NCI-H1694 (cell line): Measurements from ENCODE around the gene COMMD9.

ENCODE experiments used
- DNase-seq: peaks from one replicate; lab custom pipeline; 2025; lab: John Stamatoyannopoulos, UW

COMMD9 gene

DNA sequence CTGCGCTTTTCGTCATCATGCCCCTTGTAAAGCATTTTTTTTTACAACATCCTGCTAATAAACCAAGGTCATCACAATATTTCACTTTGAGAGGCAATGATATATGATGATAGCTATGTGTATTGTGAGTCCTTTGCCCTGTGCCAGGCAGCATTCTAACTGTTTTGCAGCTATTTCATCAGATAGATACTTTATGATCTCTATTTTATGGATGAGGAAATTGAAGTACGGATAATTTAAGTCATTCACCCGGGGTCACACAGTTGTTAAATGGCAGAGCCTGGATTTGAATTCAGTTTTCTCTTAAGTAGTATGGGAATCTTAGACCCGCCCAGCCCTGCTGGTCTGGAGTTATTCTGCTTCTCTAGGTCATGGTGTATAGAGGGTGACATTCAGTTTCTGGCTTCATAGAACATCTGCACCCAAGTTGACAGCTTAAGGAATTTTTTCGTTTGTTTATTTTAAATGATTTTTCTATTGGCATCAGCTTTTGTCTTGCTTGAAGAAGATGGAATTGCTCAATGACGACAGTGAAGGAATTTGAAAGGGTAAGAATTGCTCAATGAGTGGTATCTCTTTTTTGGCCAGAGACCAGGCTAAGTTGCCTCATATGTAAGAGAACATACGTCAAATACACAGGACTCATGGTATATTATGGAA lies 7.8 kb upstream of the COMMD9 start:
- no peak for DNase-seq

DNA sequence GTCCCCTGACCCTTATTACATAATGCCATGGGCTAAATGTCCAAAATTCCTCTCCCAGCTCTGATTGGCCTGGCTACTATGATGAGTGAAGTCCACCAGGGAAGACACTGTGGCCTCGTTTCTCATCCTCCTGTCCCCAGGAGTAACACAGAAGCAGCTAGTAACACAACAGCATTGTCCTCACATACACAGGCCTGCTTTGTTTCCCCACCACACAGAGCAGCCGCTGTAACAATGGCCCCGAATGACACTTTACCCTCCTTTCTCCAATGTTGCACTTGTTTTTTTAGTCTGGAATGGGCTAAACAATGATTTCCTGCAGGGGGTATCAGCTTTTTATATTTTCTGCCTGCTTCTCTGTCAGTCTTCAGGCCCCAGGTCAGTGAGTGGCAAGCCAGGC lies 6.7 kb upstream of the COMMD9 start, which contains the start of gene PRR5L:
Gene PRR5L (plus strand): TSS at position 363 of the 400 bp plus-strand sequence. CDS start 104,834 bp downstream, outside the sequence.
- no peak for DNase-seq

DNA sequence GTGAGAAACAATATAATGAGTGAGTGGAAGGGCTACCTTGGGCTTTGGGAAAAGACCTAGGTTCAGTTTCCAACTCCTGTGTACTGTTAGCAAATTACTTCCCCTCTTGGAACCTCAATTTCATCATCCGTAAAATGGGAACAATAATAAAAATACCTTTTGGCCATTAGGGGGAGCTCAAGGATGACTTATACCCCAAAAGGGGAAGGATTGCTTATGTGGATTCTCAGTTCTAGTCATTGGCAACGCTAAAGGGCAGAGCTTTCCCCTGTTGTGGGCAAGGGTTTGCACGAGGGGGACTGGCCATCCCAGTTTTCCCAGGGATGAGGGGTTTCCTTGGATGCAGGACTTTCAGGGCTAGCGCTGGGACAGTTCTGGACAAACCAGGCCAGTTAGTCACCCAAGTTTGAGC lies 3.1 kb upstream of the COMMD9 start:
- DNase-seq = peak; percentile 31

DNA sequence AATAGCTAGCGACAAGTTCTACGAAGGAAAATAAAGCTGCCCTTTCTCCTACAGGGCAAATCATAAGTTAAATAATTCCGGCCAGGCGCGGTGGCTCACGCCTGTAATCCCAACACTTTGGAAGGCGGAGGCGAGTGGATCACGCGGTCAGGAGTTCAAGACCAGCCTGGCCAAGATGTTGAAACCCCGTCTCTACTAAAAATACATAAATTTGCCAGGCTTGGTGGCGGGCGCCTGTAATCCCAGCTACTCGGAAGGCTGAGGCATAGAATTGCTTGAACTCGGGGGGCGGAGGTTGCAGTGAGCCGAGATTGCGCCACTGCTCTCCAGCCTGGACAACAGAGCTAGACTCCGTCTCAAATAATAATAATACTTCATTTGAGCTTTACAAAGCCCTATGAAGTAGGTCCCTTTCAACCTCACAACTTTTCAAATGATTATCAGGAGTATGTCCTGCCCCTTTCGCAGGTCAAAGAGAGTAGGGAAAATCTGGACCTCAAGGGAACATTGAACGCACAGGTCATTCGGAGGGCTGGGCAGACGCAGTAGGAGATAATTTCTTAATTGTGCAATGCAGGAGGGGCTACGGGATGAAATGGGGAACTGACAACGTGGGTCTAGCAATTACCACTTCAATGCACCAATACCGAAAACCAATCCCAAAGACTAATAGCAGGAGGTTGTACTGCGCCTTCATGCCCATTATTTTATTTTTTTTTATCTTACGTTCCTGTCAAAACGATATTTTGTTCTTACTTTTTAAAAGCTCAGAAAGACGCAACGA lies 590 bp downstream of the COMMD9 start:
- no peak for DNase-seq

DNA sequence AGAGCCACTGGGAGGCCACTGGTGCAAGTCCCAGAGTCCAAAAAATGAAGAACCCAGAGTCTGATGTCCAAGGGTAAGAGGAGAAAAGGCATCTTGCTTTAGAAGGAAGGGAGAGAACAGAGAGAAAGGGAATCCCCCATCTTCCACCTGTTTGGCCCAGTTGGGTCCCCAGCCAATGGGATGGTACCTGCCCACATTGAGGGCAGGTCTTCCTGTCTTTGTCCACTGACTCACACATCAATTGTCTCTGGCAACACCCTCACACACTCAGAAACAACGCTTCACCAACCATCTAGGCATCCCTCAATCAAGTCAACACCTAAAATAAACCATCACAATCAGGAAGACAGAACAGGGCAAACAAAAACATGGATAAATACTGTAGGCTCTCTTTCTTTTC lies 6.3 kb downstream of the COMMD9 start:
- no peak for DNase-seq

DNA sequence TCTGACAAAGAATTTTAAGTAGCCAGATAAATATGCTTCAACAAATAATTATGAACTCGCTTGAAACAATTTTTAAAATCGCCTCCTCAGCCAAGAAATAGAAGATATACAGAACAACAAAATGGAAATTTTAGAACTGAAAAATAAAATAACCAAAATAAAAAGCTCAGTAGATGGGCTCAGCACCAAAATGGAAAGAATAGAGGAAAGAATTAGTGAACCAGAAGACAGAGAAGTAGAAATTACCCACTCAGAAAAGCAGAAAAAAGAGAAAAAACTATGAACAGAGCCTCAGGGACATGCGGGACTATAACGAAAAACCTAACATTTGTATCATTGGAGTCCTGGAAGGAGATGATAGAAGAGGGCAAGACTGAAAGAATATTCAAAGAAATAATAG lies 7.4 kb downstream of the COMMD9 start:
- DNase-seq = no peak

DNA sequence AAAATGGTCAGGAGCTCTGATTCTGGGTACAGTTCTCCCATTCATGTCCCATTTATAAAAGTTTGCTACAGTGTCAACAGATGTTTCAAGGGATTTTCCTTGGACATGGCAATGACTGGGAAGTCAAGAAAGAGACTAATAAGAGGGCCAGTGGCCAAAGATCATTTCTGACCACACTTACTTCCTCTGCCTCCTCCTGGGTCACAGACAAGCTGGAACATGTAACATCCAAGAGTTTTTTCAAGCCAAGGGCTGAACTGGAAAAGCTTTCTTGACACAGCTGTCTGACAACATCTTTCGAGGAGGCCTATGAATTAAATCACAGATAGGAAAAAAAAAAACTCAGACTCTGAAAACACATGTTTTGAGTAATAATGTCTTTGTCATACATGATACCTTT lies 8.7 kb downstream of the COMMD9 start:
- DNase-seq = no peak

DNA sequence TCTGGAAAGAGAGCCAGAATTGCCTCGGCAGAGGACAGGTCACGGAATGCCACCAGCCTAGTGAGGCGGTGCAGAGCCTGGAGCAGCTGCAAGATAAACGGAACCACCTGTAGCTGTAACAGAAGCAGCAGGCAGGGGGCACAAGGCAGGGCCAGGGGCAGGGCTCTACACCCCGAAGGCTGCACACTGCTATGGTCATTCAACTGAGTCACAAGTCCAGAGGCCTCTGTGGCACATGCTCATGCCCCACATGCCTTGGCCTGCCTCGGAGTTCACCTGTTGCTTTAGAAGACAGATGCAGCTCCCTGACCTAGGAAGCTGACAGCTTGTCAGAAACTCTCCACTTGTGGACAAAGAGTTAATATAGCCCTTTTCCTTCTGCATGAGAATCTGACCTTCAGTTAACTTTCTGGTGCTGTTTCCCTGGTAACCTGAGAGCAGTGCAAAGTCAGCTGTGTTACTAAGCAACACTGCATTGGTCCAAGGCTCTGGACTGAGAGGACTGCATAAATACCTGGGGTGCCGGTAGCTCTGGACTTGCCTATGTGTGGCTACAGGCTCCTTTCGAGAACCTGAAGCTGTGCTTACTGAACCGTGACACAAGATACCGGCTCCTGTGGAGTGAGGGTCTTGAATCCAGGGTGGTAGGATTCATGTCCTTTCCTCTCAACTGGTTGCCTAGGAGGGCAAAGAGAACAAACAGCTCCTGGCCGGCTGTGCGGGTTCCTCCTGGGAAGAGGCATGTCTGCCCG lies 10.5 kb downstream of the COMMD9 start:
- DNase-seq = no peak

DNA sequence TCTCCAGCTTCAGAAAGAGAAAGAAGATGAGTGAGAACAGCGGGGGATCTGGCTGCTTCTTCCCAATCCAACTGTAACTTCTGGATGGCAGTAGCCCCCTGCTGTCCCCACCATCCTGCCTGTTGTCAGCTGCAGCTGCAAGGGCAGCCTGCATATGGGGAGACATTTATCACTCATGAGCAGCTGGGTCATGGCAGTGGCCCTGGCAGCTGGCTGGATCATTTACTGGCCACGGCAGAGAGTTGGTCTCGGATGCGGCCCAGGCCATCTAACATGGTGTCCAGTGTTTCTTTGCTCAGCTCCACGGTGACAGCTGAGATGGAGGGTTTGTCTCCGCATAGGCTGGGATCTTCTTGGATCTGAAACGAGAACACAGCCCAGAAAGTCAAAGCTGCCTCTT lies 14.8 kb downstream of the COMMD9 start:
- DNase-seq = no peak

DNA sequence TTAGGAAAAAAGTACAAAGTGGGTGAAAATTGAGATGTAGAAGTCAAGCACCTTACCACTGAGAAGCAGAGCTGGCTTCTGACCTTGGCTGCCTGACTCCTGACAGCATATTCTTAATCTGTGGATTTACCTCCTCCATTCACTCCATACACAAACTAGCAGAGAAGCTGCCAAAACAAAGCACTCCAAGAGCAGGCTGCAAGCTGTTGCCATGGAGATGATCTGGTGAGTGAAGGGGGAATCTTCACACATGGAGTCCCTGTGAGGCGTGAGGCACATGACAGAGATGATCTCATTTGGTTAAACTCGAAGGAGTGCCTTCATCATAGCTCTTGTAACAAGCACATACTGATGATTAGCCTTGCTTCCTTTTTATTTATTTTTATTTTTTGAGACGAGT lies 16.1 kb downstream of the COMMD9 start:
- no peak for DNase-seq

DNA sequence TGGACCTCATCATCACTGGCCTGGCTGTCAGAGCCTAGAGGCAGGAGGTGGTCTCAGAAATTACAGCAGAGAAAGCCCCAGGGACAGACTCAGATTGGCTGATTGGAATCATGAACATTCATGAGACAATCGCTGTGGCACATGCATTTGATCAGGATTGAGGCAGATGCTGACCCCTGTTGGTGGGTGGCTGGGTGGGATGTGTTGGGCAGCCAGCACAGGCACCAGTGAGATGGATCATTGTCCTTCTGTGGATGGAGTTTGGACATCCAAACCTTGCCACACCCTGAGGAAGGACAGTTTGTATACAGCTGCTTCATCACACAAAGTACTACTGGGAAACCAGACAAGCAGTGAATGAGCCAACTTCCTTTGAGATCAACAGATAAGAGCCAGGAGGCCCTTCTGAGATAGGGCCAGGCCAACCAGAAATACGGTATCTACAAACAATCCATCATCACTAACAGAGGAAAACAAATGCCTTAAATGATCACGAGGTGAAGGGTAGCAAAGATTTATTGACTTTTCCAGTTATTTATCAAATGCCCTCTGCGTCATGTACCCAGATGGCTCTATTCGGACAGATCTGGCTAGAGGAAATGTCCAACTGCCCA lies 17.3 kb downstream of the COMMD9 start:
- no peak for DNase-seq

DNA sequence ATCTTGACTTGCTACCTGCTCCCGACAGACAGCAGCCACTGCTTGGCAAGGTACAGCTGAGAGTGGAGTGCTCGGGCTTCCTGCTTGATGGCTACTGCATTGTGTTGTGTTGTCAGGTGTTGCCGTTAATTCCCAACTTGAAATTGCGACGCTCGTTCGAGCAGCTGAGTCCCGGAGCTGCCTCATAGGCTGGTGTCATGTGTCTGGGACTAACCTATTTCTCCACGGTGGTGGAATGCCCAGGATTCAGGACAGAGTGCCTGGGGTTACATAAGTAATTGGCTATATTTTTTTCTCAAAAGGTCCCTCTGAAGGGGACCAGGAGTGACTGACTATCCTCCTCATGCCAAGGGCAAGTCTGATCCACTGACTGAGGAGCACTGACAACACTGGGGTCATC lies 18.5 kb downstream of the COMMD9 start:
- DNase-seq = no peak

DNA sequence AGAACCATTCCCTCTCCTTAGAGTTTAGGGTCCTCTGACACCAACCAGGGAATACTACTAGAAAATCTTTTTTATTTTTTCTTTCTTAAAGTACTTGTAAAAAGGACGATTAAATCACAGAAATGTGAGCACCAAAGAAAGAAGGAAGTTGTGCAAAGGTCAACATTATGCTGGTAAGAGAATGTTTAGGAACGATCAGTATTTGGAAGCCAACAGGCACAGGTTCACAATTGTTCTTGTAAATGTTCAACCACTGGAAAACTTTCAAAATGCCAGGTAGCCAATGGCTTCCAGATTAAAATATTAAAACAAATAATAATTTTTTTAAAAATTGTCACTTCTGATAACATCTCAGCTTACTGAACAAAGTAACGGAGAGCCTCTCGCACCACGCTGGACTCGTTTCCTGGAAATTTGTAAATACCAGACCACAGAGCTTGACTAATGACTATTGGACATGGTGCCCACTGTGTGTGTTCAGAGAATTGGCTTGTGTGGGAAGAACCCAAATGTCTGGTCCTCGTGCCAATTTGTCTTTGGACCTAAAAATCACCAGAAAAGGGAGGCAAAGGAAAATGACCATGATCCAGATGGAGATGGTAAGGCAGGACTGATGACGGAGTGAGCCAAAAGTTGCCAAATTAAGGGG lies 20.8 kb downstream of the COMMD9 start:
- no peak for DNase-seq

DNA sequence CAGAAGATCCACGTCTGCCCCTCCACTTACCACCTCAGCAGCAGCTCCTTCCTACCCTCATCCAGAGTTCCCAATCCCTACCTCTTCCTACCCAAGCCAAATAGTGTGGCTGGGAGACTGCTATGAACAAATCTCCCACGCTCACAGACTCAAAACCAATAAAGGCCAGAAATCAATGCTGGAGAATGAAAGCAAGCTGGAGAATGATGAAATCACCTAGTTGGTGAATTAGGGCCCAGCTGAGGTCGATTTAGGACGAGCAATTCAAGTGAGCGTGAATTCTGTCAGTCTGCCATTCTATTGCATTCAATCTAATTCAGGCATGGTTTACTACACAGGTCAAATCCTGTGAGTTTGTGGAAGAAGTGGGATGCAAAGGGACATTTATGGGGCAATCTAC lies 22.5 kb downstream of the COMMD9 start:
- no peak for DNase-seq

DNA sequence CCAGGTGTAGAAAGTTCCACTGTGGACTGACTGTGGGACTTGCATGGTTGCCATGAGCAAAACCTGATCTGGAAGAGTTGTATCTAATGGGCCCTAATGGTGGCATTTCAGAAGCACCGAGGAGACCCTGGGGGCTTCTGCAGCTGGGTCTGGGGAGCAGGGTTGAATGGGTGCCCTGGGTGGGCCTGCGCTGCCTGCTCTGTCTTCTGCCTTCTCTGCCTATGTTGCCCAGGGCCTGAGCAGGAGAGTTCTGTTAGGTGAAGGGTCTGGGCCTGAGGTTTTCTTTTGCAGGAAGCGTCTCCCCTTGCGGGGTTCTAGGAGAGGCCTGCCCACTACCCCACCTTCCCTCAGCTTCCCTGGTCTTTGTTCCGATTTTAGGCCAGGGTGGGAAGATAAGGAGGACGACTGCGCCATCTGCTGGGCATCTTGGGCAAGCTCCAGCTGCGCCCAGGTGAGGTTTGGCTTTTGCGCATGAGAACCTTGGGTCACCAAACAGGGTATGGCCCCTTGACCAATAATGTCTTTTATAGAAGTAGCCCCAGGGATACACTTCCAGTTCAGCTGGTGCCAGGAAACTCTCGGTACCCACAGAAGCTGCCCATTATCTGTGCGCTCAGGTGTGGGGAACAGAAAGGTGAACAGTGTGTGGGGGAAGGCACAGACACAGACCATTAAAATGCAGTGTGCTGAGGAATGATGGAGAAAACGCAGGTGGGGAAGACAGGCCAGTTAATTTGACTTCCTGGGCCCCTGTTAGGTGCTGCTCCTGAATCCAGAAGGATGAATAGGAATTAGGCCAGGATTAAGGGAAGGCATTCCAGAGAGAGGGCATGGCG lies 23.2 kb downstream of the COMMD9 start:
- DNase-seq = peak; percentile 29

DNA sequence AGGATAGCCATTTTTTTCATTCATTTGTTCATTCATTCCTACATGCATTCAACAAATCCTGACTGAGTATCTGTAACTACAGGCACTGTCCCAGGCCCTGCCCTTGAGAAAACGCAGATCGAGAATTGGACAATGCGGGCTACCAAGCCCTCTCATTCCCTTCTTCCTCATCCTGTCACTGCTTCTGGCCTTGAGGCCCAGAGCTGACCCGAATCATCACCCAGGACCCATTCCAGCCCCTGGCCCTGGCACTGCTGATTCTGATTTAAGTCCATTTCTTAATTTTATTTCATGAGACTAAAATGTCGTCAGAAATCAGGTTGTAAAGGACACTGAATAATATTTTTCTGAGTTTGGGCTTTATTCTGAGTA lies 24.3 kb downstream of the COMMD9 start:
- no peak for DNase-seq

DNA sequence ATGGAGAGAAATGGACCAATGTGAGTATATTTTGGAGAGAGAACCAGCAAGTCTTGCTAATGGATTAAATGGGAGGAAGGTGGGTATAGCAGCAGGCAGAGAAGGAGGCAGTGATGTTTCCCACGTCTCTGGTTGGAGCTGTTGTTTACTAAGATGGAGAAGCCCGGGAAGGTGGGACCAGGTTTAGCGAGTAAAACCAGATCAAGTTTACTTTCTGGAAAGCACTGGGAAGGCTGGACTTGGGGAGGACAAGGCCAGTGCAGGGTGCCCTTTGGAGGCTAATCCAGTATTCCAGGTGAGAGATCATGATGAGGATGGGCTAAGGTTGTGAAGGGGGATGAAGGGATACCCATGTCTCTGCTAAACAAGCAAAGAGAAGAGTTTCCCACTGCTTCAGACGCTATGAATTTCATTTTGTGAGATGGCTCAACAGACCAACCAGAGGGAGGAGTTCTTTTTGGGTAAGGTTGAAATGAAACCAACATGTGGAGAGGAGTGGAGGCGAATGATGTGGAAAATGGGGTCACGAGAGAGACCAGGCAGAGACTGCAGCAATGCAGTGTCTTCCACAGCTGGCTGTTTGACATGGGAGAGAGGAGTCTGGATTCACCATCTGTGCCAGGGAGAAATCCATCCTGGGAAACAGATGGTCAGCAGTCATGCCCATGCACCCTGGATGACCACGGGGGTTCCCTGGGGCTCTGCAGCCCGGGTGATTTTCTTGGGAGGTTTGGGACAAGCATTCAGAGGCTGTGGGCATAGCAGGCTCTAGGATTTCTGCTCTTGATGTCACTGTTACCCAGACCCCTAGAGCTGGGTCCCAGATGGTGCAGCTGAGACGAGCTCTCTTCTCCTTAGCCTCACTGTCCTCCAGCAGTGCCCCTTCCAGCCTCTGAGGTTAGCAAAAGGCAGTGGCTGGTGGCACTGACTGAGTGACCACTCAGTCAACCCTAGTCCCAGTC lies 24.9 kb downstream of the COMMD9 start:
- DNase-seq = no peak

DNA sequence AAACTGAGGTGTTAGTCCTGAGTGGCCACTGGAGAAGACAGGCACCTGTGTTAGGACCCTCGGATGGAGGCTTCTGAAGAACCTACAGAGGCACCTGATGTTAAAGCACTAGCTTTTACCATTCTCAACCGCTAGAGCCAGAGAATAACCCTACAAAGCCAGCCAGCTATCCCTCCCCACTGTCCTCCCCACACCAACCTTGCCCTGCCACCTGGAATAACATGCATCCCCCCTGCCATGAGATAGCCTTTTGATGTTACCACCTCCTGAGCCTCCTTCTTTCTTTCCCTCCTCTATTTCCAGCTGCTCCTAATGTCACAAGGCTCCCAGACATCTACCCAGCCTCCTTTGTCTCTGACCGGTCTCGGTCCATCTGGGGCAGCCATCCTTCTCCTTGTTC lies 28.1 kb downstream of the COMMD9 start:
- no peak for DNase-seq

DNA sequence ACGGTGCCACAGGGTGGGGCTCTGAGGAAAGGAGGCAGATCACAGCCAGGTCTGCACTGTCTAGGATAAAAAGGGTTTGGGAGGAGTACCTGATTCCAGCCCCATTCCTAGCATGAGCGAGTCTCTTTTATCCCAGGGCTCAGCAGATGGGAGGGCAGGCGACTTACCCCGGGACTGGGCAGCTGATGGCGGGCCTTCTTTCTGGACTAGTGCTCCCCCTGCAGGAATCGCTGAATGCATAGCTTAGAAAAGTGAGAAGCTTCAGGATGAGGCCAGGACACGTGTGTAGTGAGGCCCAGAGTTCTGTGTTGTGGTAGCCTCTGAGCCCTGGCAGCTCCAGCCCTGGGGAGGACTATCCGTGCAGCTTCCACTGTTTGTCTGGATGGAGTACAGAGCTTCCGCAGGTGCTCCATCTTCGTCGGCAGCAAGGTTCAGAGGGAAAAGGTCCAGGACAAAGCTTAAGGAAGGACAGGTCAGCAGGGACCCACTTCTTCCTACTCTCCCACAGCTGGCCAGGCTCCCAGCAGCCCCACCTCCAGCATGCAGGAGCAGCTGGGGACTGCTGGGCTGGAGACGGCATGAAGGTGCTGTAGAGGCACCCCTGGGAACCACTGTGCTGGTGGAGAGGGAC lies 30.4 kb downstream of the COMMD9 start:
- DNase-seq = peak; percentile 84
